ENCODE data around the gene ICAM4. TPM values are rescaled to one million over a fixed set of nuclear protein-coding genes. Genes with fewer than 3 reads are reported as not detected.

ICAM4 gene
- total RNA-seq, 1 experiment from 2014 or later = 0.52 TPM

DNA sequence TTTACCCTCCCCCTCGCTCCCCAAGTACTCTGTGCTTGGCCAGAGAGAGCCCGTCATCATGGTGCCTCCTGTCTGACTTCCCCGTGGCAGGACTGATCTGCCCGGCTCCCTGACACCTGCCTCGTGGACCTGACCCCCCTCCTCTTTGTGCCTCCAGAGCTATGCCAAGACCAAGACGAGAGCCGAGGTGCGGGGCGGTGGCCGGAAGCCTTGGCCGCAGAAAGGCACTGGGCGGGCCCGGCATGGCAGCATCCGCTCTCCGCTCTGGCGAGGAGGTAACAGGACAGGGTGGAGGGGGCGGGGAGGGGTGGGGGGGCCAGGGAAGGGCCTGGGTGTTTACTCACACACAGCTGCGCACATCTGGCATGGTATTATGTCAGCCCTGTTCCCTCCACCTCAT, 30.2 kb upstream of the ICAM4 start:
- Histone ChIP-seq H3F3A (ENCODE audit: insufficient read depth, low read depth) (peaks cover 55% of the 10 kb centered on the region), H2AFZ (no peak overlapping the region), H3K79me2 (ENCODE audit: low read depth) (peaks cover 24% of the 10 kb centered on the region), H3K9me2 (ENCODE audit: insufficient read depth) (no peaks in the 10 kb centered on the region), H3K27me3 (ENCODE audit: insufficient read depth, low read depth) (no peaks in the 10 kb centered on the region), H3K9me3 (ENCODE audit: insufficient read depth, low read depth) (no peaks in the 10 kb centered on the region), H3K4me2 (no peak overlapping the region), H3K27ac (no peak overlapping the region), H3K4me3 (no peak overlapping the region), H4K20me1 (ENCODE audit: insufficient read depth) (peaks cover 7% of the 10 kb centered on the region; the same call in 1 of the 2 replicates), H3K36me3 (ENCODE audit: low read depth) (peaks cover 13% of the 10 kb centered on the region; the same call in 1 of the 2 replicates), H3K4me1 (replicated peaks; ENCODE audit: insufficient read depth) (peaks cover 22% of the 10 kb centered on the region)
- TF ChIP-seq, protein P1, sequence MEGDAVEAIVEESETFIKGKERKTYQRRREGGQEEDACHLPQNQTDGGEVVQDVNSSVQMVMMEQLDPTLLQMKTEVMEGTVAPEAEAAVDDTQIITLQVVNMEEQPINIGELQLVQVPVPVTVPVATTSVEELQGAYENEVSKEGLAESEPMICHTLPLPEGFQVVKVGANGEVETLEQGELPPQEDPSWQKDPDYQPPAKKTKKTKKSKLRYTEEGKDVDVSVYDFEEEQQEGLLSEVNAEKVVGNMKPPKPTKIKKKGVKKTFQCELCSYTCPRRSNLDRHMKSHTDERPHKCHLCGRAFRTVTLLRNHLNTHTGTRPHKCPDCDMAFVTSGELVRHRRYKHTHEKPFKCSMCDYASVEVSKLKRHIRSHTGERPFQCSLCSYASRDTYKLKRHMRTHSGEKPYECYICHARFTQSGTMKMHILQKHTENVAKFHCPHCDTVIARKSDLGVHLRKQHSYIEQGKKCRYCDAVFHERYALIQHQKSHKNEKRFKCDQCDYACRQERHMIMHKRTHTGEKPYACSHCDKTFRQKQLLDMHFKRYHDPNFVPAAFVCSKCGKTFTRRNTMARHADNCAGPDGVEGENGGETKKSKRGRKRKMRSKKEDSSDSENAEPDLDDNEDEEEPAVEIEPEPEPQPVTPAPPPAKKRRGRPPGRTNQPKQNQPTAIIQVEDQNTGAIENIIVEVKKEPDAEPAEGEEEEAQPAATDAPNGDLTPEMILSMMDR (conservative IDR thresholded peaks at IDR 0.05) = no peak
- no peak for TF ChIP-seq EZH2 (IDR thresholded peaks at IDR 0.05; ENCODE audit: low read depth)
- DNase-seq = no peak
- POLR2A ChIA-PET (ENCODE audit: unreplicated experiment) = interaction anchor here (0.6 kb wide), 1 partner anchor 14 kb away, joined by 4 read pairs; no protein-coding TSS in a partner anchor
- intact Hi-C loops (cut with micrococcal nuclease; ENCODE audit: unreplicated experiment) = loop anchor here (5.0 kb wide), 1 partner anchor 221 kb away; no protein-coding TSS in a partner anchor
- CTCF ChIA-PET = interaction anchor here (0.6 kb wide), 3 partner anchors 14 to 111 kb away, joined by 3 to 4 read pairs (median 3); no protein-coding TSS in a partner anchor
- BruUV-seq (replicated peaks) = no TSS peak

DNA sequence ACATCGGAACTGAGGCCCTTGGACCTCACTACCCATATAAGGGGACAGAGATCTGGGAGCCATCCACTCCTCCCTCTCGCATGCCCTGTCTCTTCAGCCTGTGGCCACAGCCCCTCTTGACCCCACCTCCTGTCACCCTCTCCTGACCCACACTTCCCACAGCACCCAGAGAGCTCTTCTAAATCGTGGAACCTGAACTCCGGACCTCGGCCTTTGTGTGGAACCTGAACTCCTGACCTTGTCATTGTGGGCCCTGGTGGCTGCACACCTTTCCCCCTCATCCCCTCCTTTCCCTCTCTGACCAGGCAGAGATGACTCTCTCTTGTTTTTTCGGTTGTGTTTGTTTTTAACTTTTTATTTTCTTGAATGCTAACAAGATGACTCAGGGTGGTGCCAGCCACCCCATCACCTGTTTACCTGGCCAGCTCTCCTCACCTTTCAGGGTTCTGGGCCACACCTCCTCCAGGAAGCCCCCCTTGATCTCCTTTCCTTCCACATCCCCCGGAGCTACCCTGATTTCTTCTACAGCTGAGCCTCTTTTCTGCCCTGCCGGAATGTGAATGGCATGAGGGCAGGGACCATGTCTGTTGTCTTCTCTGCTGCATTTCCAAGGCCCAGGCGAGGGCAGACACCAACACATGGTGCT, 29.7 kb upstream of the ICAM4 start:
- peaks cover 23% of the 10 kb centered on the region for H3K79me2 ChIP-seq (ENCODE audit: low read depth)
- H3K27ac ChIP-seq = no peak overlapping the region
- ChIA-PET CTCF (interaction anchor here (0.6 kb wide), 1 partner anchor 58 kb away, joined by 3 read pairs; no protein-coding TSS in a partner anchor), POLR2A (ENCODE audit: unreplicated experiment) (interaction anchor here (0.6 kb wide), 1 partner anchor 13 kb away, joined by 4 read pairs; no protein-coding TSS in a partner anchor)
- no peaks in the 10 kb centered on the region for H3K9me2 ChIP-seq (ENCODE audit: insufficient read depth)
- peaks cover 7% of the 10 kb centered on the region; the same call in 1 of the 2 replicates for H4K20me1 ChIP-seq (ENCODE audit: insufficient read depth)
- H3K4me1 ChIP-seq (replicated peaks; ENCODE audit: insufficient read depth) = peaks cover 22% of the 10 kb centered on the region
- H3K9me3 ChIP-seq (ENCODE audit: insufficient read depth, low read depth) = no peaks in the 10 kb centered on the region
- H3K4me3 ChIP-seq = no peak overlapping the region
- H3K27me3 ChIP-seq (ENCODE audit: insufficient read depth, low read depth) = no peaks in the 10 kb centered on the region
- H3K4me2 ChIP-seq = no peak overlapping the region
- intact Hi-C loops (cut with micrococcal nuclease; ENCODE audit: unreplicated experiment) = loop anchor here (5.0 kb wide), 1 partner anchor 220 kb away; no protein-coding TSS in a partner anchor
- H2AFZ ChIP-seq = no peak overlapping the region
- DNase-seq = no peak
- peaks cover 13% of the 10 kb centered on the region; the same call in 1 of the 2 replicates for H3K36me3 ChIP-seq (ENCODE audit: low read depth)
- H3F3A ChIP-seq (ENCODE audit: insufficient read depth, low read depth) = peaks cover 55% of the 10 kb centered on the region
- no peak for TF ChIP-seq EZH2 (IDR thresholded peaks at IDR 0.05; ENCODE audit: low read depth)
- TF ChIP-seq, protein P1 (conservative IDR thresholded peaks at IDR 0.05) = no peak
- no TSS peak for BruUV-seq (replicated peaks)

DNA sequence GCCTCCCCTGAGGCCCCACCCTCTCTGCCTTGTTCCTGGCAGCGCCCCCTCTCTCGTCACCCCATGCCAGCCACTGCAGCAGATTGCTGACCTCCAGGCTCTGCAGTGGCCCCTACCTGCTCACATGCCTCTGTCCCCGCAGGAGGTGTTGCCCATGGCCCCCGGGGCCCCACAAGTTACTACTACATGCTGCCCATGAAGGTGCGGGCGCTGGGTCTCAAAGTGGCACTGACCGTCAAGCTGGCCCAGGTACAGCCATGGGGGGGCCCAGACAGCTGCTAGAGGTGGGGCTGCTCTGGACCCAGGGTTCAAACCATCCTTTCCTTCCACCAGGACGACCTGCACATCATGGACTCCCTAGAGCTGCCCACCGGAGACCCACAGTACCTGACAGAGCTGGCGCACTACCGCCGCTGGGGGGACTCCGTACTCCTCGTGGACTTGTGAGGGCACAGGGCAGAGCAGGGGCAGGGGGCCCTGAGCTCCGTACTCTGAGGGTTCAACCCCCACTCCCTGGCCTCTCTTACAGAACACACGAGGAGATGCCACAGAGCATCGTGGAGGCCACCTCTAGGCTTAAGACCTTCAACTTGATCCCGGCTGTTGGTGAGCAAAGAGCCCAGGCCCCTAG, 28.6 kb upstream of the ICAM4 start:
- H3K9me2 ChIP-seq (ENCODE audit: insufficient read depth) = no peaks in the 10 kb centered on the region
- H4K20me1 ChIP-seq (ENCODE audit: insufficient read depth) = peaks cover 7% of the 10 kb centered on the region; the same call in 1 of the 2 replicates
- no peak overlapping the region for H3K4me3 ChIP-seq
- no peak overlapping the region for H2AFZ ChIP-seq
- no peak overlapping the region for H3K4me2 ChIP-seq
- intact Hi-C loops (cut with micrococcal nuclease; ENCODE audit: unreplicated experiment) = loop anchor here (5.0 kb wide), 1 partner anchor 219 kb away; no protein-coding TSS in a partner anchor
- CTCF ChIA-PET = interaction anchor here (0.6 to 3.2 kb wide), 12 partner anchors 13 to 536 kb away, joined by 3 to 30 read pairs (median 6); partner anchors contain the start of gene ICAM1
- H3K27me3 ChIP-seq (ENCODE audit: insufficient read depth, low read depth) = no peaks in the 10 kb centered on the region
- no peak overlapping the region for H3K27ac ChIP-seq
- BruUV-seq (replicated peaks) = no TSS peak
- DNase-seq = no peak
- H3K9me3 ChIP-seq (ENCODE audit: insufficient read depth, low read depth) = no peaks in the 10 kb centered on the region
- TF ChIP-seq EZH2 (IDR thresholded peaks at IDR 0.05; ENCODE audit: low read depth) = no peak
- TF ChIP-seq, protein P1 (conservative IDR thresholded peaks at IDR 0.05) = no peak
- peaks cover 12% of the 10 kb centered on the region for H3K79me2 ChIP-seq (ENCODE audit: low read depth)
- peaks cover 13% of the 10 kb centered on the region; the same call in 1 of the 2 replicates for H3K36me3 ChIP-seq (ENCODE audit: low read depth)
- POLR2A ChIA-PET (ENCODE audit: unreplicated experiment) = interaction anchor here (0.5 to 0.6 kb wide), 2 partner anchors 221 to 431 kb away, joined by 3 to 22 read pairs; no protein-coding TSS in a partner anchor
- H3F3A ChIP-seq (ENCODE audit: insufficient read depth, low read depth) = peaks cover 55% of the 10 kb centered on the region
- peaks cover 18% of the 10 kb centered on the region for H3K4me1 ChIP-seq (replicated peaks; ENCODE audit: insufficient read depth)
